NCI-H446 (cell line): Measurements from ENCODE around the gene TMEM267.
A peak's percentile ranks its signal among the peaks of the same experiment; 100 is the strongest.
"Not testable (repeated sequence)": the region's sequence is repeated elsewhere in the genome, so short reads cannot be mapped to it uniquely, and the experiment has no call there.

Experiments
- DNase-seq, 2 experiments: peaks; one replicate each; lab custom pipeline; 2025; lab: John Stamatoyannopoulos, UW

The TMEM267 gene

DNA sequence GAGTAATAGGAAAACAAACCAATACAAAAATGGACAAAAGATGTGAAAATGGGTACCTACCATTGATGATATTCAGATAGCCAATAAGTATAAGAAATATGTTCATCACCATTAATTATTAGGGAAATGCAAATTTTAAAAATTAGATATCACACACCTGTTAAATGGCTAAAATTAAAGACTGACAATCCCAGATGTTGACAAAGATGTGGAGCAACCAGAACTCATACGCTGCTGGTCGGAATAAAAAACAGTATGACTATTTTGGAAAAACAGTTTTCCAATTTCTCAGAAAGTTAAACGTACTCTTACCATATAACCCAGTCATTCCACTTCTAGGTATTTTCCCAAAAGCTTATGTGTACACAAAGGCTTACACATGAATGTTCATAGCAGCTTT is 27.1 kb downstream of the TMEM267 start:
- DNase-seq: no peak

DNA sequence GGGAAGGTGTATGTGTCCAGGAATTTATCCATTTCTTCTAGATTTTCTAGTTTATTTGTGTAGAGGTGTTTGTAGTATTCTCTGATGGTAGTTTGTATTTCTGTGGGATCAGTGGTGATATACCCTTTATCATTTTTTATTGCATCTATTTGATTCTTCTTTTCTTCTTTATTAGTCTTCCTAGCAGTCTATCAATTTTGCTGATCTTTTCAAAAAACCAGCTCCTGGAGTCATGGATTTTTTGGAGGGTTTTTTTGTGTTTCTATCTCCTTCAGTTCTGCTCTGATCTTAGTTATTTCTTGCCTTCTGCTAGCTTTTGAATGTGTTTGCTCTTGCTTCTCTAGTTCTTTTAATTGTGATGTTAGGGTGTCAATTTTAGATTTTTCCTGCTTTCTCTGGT is 42.1 kb downstream of the TMEM267 start:
- DNase-seq: not testable (repeated sequence)

DNA sequence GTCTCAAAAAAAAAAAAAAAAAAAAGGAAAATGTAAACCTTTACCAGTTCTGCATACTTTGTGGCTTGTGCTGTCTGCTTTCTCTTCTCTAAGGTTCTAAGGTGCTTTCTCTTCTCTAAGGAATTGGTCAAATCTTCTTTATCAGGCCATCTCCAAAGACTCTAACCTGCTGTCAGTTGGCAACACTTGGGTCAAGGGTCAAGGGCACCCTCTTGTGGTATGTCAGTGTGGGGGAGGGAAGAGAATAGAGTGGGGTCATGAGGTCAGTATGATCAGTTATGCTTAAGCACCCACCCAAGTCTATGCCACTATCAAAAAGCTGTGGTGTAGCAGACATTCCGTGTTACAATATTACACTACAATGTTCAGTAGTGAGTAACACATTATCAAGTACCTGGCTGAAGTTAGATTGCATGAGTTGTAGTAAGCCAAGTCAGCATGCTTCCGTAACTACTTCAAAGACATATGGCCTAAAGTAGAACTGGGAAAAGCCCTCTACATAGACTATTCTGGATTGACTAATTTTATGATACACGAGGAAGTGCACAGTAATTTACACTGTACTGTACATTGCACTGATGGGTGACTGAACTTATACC is 46.5 kb downstream of the TMEM267 start:
- DNase-seq: no peak

GRCh38 chr5:43433382-43433781 is 50.3 kb downstream of the TMEM267 start:
- DNase-seq: no peak

GRCh38 chr5:43432486-43433375 is 50.9 kb downstream of the TMEM267 start:
- DNase-seq: peak; percentile 73 to 96

- DNase-seq: no peak
These were observed 54.0 kb downstream of the TMEM267 start for GRCh38 chr5:43429706-43430105.

- no peak for DNase-seq
These were observed 54.6 kb downstream of the TMEM267 start for GRCh38 chr5:43429016-43429415.

- DNase-seq: no peak
These were observed 56.4 kb downstream of the TMEM267 start for GRCh38 chr5:43427306-43427705.

- DNase-seq: peak; percentile 86 to 99
These were observed 57.7 kb downstream of the TMEM267 start for GRCh38 chr5:43425983-43426382.

GRCh38 chr5:43423086-43423485 is 60.6 kb downstream of the TMEM267 start:
- not testable (repeated sequence) for DNase-seq

GRCh38 chr5:43422143-43422542 is 61.5 kb downstream of the TMEM267 start:
- DNase-seq: peak; percentile 22 to 74

GRCh38 chr5:43421450-43422133 is 62.1 kb downstream of the TMEM267 start:
- peak in 1 of 2 experiments; percentile 60 for DNase-seq

GRCh38 chr5:43420241-43420640 is 63.4 kb downstream of the TMEM267 start:
- DNase-seq: no peak

DNA sequence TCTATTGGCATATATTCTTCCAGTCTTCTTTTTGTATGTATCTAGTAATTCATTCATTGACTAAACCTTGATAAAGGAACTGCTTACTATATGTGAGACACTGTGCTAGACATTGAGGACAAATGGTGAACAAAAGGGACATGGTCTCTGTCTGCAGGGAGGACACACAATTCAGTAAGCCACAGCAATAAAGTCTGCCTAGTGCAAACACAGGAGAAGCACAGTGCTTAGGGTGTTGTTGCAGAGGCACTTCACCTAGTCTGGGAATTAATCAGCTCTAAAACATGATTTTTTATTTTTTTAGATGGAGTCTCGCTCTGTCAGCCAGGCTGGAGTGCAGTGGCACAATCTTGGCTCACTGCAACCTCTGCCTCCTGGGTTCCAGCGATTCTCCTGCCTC is 65.1 kb downstream of the TMEM267 start:
- no peak for DNase-seq

DNA sequence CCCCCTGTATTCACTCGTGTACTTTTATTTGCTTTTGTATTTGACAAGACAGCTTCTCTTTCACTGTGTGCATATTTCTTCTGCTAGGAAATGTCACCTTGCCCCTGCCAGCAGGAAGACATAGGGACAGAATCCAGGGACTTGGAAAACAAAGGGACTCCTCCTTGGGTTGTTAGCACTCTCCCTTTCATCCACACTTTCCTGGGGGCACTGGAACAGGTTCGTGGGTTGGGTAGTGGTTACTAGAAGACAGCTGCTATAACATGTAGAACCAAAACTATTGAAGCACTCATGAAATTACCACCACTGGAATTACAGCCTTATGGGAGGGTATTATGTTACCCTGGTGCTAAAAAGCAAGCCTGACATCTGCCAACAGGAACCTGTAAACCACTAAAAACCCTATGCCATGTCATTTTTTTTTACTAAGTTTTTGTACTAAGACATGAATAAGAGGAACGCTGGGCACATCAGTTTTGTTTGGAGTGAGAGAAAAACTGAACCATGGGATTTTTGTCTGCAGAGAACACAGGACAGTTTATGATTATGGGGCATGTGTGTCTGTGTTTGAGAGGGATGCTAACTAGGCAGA is 66.8 kb downstream of the TMEM267 start:
- DNase-seq: peak in 1 of 2 experiments; percentile 39

DNA sequence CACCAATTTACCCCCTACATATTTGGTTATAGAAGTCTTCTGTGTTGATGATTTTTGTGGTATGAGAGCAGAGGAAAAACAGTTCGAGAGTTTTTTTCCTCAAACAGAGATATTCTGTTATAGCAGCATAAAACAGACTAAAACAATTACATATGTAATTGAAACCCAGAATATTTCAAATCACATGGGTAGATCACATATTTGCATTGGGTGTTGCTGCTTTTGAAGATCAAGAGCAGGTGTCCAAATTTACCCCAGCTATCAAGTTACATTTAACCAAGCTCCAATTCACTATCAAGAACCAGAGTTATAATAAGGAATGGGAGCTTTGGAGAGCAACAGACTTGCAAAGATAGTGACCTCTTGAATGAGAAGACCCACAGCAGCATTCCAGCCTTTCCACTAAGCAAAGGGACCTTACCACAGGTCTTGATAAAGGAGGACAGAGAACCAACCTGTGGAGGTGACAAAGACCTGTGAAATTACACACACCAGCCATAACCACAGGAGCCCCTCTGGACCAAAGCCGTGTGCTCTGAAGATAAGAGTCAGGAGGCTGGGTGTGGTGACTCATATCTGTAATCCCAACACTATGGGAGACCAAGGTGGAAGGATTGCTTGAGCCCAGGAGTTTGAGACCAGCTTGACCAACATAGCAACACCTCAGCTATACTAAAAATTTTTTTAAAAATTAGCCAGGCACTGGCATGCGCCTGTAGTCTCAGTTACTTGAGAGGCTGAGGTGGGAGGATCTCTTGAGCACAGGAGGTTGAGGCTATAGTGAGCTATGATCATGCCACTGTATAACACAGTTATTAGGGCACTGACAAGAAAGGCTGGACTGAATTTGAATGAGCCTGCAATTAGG is 67.5 kb downstream of the TMEM267 start:
- DNase-seq: no peak

DNA sequence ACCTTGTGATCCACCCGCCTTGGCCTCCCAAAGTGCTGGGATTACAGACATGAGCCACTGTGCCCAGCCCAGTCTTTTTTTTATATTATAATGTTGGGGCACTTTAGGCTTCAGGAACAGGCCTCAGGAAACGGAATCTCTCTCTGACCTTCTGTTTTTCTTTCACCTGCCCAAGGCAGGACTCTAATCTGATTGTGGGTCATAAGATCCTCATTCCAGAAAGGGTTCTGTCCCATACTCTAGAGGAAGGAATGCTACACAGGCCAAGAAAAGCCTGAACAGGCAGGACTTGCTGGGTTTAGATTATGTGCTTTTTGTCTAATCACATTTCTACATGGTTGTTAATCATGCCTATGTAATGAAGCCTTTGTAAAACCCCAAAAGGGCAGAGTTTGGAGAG is 69.7 kb downstream of the TMEM267 start:
- no peak for DNase-seq

- no peak for DNase-seq
These were observed 71.0 kb downstream of the TMEM267 start for GRCh38 chr5:43412644-43413043.

DNA sequence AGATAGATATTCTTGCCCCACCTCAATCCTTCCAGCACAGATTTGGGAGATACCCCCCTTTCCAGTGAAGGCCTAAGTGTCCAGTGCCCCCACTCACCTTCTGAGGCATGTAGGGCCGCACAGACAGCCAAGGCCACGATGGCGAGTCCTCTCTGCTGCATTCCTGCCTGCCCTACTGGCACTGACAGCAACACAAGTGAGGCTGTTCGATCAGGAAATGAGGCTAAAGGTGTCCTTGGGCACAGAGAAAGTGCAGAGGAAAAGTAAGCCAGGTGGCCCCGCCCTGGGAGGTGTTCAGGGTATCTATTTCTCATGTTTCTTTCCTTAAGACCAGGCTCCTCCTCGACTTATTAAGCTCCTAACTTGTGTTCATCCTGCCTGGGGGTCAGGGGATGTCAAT is 71.5 kb downstream of the TMEM267 start, which contains the start of gene CCL28:
TSS of gene CCL28 (minus strand) at position 236 of the 400 bp plus-strand sequence. CDS start at position 161, 75 bp downstream.
- DNase-seq: no peak

DNA sequence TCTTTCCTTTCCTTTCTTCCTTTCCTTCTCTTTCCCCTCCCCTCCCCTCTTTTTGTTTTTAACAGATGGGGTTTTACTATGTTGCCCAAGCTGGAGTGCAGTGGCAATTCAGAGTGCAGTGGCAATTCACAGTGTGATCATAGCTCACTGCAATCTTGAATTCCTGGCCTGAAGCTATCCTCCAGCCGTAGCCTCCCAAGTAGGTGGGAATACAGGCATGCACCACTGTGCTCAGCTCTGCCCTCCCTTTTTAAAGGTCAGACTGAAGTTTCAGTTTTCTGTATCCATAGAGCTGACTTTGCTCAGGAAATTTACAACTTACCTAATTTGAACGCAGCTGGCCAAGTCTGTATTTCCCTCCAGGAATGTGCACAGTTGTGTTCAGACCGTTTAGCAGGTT is 72.2 kb downstream of the TMEM267 start:
- DNase-seq: no peak

GRCh38 chr5:43410414-43410813 is 73.3 kb downstream of the TMEM267 start:
- DNase-seq: no peak
